ENCODE data around the gene ARHGEF39.

GRCh38 chr9:35697486-35697885 is 32.5 kb upstream of the ARHGEF39 start:
- no peak for TF ChIP-seq CTCF (IDR thresholded peaks at IDR 0.05; ENCODE audit: insufficient read depth, low read length)
- TF ChIP-seq POLR2AphosphoS5 (IDR thresholded peaks at IDR 0.05; ENCODE audit: low read depth) = no peak
- TF ChIP-seq REST (IDR thresholded peaks at IDR 0.05; ENCODE audit: insufficient replicate concordance, low read depth) = no peak
- no peak for TF ChIP-seq GABPA (IDR thresholded peaks at IDR 0.05; ENCODE audit: low read depth)
